Lower lobe of right lung (tissue), 2 donors: Measurements from ENCODE around the gene FOXD3. TPM values are rescaled to one million over a fixed set of nuclear protein-coding genes. Genes with fewer than 3 reads are reported as not detected.

Experiments
- ATAC-seq, 2 donors: fragments of 200-7000 bp; cut with Tn5 transposase; one replicate each; pipeline ENCODE4 v1.9.1; 2020 to 2022; ENCODE audit warnings: mild to moderate bottlenecking in 2 of 2, moderate library complexity in 2 of 2
- DNase-seq: peaks from one replicate; pipeline ENCODE4 v3.0.0-alpha.2; 2020
- H3K27ac ChIP-seq: fragments of 200-600 bp; one replicate; pipeline ENCODE4 v1.8.0; 2022
- H3K27me3 ChIP-seq: fragments of 200-600 bp; one replicate; pipeline ENCODE4 v1.8.0; 2022; ENCODE audit warnings: low read depth
- H3K36me3 ChIP-seq: fragments of 200-600 bp; one replicate; pipeline ENCODE4 v1.8.0; 2022; ENCODE audit warnings: mild to moderate bottlenecking
- H3K4me1 ChIP-seq: fragments of 200-600 bp; one replicate; pipeline ENCODE4 v1.8.0; 2022
- H3K4me3 ChIP-seq: fragments of 200-600 bp; one replicate; pipeline ENCODE4 v1.8.0; 2022; ENCODE audit warnings: mild to moderate bottlenecking
- H3K9me3 ChIP-seq: fragments of 200-600 bp; one replicate; pipeline ENCODE4 v1.8.0; 2022
- intact Hi-C: fragments of 100-400 bp; cut with DNase I; formaldehyde crosslinking; loops from one replicate; pipeline ENCODE4 v1.11.0; 2022
- total RNA-seq: library from RNA; stranded (reverse); fragmentation: NEBNext Ultra II Directional; extraction: Animal tissue kit (Norgen Biotek cat#: 25700); gene quantifications from one replicate; pipeline ENCODE4 v1.2.1, GENCODE V29; 2021
- TF ChIP-seq, protein P1 (sequence below): fragments of 200-600 bp; IDR thresholded peaks from one replicate; pipeline ENCODE4 v1.8.0; 2022; ENCODE audit warnings: antibody characterized with exemption, mild to moderate bottlenecking
- donor health status: DM: no; HTN: yes; CAD: no; lungs with severe emphysema.

FOXD3 gene
- total RNA-seq, 1 donor from 2014 or later: not detected

DNA sequence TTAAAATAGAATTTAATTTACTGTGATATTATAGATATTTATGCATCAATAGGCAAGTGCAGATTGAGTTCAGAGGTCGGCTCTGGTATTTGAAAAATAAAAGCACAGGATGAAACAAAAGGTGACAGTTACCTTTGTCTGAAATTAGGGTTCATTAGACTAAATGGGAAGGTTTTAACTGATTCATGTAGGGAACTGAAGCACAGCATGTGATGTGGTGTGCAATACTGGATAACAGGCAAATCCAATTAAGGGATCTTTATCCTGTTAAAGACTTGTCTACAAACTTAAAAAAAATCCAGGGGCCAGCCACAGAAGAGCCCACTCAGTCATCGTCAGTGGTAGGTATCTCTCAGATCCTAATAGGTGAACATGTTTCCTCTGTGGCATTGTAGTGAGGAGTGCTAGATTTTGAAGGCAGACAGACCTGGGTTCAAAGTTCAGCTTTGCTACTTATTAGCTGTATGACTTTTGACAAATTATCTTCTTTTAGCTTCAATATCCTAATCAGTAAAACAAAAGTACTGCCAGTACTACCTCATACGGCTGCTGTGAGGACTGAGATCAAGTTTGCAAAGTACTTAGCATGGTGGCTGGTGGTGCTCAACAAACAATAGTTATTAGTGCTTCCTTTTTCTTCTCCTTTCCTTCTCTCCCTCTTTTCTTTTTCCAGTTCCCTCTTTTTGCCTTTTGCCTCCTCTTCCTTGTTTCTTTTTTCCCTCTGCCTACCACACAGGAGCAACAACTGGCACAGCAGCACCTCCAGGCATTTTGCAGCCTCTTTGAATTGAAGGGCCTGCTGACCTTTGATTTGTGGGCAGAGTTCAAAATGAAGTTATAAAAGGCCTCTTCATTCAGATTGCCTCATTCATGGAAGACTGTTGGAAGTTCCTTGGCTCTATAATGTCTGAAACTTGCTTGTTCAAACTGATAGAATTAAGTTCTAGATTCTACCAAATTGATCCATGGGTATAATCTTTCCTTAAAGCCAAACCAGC lies 44.9 kb upstream of the FOXD3 start:
- DNase-seq (no peak), ATAC-seq (no peak)
- H3K4me3 ChIP-seq: no peak overlapping the region
- H3K27me3 ChIP-seq: no peaks in the 10 kb centered on the region
- intact Hi-C loops: no loop called here
- TF ChIP-seq, protein P1, sequence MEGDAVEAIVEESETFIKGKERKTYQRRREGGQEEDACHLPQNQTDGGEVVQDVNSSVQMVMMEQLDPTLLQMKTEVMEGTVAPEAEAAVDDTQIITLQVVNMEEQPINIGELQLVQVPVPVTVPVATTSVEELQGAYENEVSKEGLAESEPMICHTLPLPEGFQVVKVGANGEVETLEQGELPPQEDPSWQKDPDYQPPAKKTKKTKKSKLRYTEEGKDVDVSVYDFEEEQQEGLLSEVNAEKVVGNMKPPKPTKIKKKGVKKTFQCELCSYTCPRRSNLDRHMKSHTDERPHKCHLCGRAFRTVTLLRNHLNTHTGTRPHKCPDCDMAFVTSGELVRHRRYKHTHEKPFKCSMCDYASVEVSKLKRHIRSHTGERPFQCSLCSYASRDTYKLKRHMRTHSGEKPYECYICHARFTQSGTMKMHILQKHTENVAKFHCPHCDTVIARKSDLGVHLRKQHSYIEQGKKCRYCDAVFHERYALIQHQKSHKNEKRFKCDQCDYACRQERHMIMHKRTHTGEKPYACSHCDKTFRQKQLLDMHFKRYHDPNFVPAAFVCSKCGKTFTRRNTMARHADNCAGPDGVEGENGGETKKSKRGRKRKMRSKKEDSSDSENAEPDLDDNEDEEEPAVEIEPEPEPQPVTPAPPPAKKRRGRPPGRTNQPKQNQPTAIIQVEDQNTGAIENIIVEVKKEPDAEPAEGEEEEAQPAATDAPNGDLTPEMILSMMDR: no peak
- no peak overlapping the region for H3K27ac ChIP-seq
- no peaks in the 10 kb centered on the region for H3K36me3 ChIP-seq
- no peaks in the 10 kb centered on the region for H3K9me3 ChIP-seq
- no peaks in the 10 kb centered on the region for H3K4me1 ChIP-seq

DNA sequence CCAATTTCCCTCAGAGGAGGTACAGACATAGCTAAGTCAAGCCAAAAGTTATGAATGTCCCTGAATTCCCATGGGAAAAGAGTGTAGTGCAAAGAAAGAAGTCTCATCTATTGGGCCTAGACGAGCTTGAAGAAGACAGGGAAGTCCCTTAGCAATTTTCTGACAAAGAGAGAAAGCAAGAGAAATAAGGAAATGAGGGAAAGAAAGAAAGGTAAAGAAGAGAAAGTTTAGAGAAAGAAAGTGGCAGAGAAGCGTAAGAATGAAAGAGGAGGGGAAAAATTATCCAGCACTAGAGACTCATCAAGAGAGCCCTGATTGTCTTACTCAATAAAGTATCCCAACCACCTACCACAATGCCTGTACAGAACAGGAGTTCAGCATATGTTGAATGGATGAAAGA lies 40.6 kb upstream of the FOXD3 start:
- intact Hi-C loops: no loop called here
- no peaks in the 10 kb centered on the region for H3K4me1 ChIP-seq
- H3K27me3 ChIP-seq: no peaks in the 10 kb centered on the region
- no peak overlapping the region for H3K4me3 ChIP-seq
- ATAC-seq (no peak), DNase-seq (no peak)
- H3K36me3 ChIP-seq: no peaks in the 10 kb centered on the region
- H3K27ac ChIP-seq: no peak overlapping the region
- no peaks in the 10 kb centered on the region for H3K9me3 ChIP-seq
- TF ChIP-seq, protein P1: no peak

DNA sequence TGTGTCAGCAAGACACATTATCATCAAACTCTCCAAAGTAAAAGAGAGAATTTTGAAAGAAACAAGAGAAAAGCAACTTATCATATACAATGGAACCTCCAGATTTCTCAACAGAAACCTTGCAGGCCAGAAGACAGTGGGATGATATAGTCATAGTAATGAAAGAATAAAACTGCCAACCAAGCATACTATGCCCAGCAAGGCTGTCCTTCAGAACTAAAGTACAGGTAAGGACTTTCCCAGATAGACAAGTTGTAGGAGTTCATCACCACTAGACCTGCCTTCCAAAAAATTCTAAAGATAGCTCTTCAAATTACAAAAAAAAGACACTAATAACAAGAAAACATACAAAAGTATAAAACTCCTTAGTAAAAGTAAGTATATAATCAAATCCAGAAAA lies 33.2 kb upstream of the FOXD3 start:
- no peak overlapping the region for H3K27ac ChIP-seq
- intact Hi-C loops: no loop called here
- no peaks in the 10 kb centered on the region for H3K36me3 ChIP-seq
- no peak overlapping the region for H3K4me3 ChIP-seq
- H3K9me3 ChIP-seq: peaks cover 21% of the 10 kb centered on the region
- no peaks in the 10 kb centered on the region for H3K4me1 ChIP-seq
- TF ChIP-seq, protein P1: no peak
- ATAC-seq (no peak), DNase-seq (no peak)
- no peaks in the 10 kb centered on the region for H3K27me3 ChIP-seq

DNA sequence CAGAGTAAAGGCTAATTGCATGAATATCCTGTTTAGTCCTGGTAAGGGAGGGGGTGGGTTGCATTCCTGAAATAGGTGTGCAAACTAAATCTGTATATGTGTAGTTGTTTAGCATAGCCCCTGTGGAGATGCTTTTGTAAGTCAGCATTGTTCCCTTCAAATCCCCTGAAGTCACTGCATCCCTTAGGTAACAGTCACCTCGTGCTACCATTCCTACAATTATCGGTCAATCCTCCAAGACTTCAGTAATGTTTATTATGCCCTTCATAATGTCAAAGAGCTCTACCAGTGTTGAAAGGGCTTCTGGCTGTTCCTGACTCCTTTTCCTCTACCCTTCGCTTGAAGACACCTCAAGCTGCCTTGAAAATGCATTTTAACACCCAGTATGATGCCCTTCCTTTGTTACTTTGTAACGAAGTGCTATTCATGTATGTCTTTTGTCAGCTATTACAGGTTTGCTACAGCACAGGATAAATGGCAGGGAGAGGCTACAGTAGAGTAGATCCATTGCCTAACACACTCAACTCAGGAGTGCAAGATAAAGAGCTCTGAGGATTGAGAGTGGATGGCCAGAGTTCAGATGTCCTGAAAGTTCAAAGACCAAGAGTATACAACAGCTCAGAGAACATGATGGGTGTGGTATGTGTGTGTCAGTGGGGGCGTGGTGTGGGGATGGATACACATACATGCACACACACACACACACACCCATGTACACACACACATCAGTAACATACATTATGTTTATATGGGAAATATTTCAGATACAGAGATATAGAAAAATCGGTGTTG lies 27.4 kb upstream of the FOXD3 start:
- Histone ChIP-seq H3K9me3 (peaks cover 4% of the 10 kb centered on the region), H3K4me1 (no peaks in the 10 kb centered on the region), H3K27ac (no peak overlapping the region), H3K4me3 (no peak overlapping the region), H3K27me3 (no peaks in the 10 kb centered on the region), H3K36me3 (no peaks in the 10 kb centered on the region)
- TF ChIP-seq, protein P1: no peak
- intact Hi-C loops: no loop called here
- DNase-seq: no peak
- no peak for ATAC-seq

DNA sequence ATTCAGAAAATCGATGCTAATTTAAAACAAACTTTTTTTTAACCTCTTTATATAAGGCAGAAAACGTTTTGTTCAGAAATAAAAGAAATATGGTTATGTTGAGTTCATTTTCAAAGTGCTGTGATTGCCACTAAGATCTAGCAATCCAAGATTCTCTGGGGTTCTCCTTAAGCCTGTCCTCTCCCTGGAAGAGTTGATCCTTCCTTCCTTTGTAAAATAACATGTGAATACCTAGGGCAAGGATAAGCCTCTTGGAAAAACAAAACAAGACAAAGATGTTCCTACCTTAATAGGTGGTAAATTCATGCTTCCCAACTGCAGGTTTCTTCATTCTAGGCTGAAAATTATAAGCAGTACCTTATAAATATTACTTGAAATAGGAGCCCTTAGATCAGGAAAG lies 18.0 kb upstream of the FOXD3 start:
- DNase-seq (no peak), ATAC-seq (no peak)
- H3K27ac ChIP-seq: no peak overlapping the region
- no peaks in the 10 kb centered on the region for H3K9me3 ChIP-seq
- H3K27me3 ChIP-seq: no peaks in the 10 kb centered on the region
- no peaks in the 10 kb centered on the region for H3K36me3 ChIP-seq
- no peak overlapping the region for H3K4me3 ChIP-seq
- intact Hi-C loops: no loop called here
- no peaks in the 10 kb centered on the region for H3K4me1 ChIP-seq
- TF ChIP-seq, protein P1: no peak
